HG02840 (cell line): ENCODE results near the gene NELL1.

ENCODE experiments used
- ATAC-seq: cut with Tn5 transposase; IDR thresholded peaks from one replicate; pipeline ENCODE4 v1.9.1; 2021; ENCODE audit warnings: mild to moderate bottlenecking, moderate library complexity, moderate number of reproducible peaks; ENCODE audit not compliant: unreplicated experiment, low FRiP score

The NELL1 gene

DNA sequence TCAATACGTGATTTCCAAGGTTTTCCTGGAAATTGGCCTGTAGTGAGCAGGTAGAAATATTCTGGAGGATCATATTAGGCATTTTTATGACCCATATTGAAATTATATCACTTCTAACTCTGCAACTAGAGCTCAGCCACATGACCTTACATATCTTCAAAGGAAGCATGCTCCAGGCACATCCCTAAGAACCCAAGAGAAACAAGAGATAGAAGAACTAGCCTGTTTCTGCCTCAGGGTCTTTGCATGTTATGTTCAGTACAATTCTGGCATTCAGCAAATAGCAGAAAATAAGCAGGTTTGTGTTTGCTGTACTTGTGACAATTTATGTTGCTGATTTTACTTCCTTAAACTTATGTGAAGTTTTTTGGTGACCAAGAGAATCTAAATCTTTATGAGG is 859.8 kb downstream of the NELL1 start:
- no peak for ATAC-seq

DNA sequence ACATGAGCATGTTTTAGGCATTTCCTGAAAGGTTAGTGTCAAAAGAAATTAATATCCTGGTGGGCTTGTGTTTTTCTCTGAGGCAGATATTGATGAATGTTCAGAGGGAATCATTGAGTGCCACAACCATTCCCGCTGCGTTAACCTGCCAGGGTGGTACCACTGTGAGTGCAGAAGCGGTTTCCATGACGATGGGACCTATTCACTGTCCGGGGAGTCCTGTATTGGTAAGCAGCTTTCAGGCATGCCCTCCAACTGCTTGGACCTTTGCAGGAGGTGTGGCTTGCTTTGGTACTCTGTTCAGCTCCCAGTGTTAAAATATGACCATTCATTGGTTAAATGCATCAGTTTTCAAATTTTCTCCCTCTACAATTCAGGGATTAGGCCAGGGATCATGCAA is 864.9 kb downstream of the NELL1 start:
- no peak for ATAC-seq

DNA sequence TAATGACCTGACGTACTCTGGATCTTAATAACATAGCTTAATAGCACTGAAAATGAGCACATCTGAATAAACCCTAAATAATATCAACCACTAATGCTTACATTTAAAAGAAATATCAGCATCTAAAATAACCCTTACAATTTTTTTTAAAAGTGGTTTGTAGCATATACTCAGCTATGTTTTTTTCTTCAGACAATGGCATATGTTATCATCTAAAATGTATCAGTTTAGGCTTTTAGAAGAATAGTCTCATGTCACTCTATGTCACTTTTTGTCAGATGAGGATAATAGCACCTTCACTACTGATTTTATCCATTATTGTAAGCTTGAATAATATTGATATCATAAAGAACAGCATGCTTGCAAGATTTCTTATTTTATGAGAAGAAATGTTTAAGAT is 868.6 kb downstream of the NELL1 start:
- no peak for ATAC-seq

DNA sequence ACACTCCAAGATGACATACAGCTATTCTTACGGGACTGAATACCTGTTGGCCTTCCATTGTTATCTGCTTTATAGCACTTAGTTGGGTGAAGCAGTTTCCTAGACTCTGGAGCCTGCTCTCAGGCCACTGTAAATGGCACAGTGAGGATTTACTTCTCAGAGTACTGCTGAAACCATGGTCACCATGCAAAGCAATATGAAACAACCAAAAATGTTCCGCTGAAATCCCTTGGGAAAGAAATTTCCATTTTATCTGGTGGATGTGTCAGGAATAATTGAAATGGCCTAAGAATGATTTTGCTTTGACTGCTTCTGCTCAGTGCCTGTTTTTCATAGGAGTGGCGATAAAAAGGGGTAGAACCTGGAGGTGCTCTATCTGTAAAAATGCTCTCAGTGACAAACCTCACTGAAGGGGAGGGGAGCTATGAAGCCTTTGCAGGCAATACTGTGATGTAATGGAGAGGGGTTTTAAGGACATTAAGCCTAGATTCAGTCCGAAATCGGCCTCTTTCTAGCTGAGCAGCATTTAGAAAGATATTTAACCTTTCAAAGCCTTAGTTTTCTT is 871.9 kb downstream of the NELL1 start:
- ATAC-seq: no peak

DNA sequence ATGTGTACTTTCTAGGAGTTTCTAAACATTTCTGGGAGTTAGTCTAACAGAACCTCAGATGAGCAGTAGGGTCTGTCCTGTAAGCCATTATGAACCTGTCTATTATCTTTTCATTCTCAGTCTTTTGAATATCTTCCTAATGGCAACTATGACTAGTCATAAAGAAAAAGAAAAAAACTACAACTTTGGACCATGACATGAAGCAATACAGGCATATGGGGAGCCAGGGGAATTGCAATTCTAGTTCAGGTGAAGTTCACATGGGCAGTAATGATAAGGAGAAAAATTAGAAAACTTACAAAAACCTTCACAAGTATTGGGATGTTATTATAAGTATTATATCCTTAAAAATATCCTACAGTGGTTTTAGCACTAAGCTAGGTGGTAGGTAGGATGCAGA is 874.5 kb downstream of the NELL1 start:
- ATAC-seq: no peak

DNA sequence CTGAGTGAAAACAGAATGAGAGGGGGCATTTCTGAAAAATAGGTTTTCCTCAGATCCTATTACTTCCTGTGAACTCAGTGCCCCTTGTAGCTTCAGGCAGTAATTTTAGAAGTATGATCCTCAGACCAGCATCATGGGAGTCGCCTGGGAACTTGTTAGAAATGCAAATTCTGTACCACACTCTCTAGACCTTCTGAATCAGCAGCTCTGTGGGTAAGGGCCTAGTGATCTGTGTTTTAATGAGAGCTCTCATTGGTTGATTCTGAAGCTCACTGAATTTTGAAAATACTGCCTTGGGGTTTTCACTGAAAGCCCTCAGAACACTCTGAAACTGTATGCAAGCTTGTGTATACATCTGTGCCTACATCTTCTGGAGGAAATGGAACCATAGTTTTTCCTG is 876.3 kb downstream of the NELL1 start:
- no peak for ATAC-seq

DNA sequence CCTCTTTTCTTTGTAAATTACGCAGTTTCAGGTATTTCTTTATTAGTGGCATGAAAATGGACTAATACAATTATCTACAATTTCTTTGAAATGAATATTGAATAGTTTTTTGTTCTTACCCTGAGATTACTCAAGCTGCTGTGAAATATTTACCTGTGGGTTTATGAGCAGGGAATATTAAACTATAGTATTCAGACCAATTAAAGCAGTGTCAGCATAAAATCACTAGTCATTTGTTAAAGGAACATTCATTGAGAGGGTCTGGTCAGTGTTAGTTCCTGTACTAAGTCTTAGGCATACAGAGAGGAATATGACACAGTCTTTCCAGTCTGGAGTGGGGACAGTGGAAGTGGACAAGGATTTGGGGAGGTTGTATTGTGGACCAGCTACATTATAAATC is 877.3 kb downstream of the NELL1 start:
- ATAC-seq: no peak

DNA sequence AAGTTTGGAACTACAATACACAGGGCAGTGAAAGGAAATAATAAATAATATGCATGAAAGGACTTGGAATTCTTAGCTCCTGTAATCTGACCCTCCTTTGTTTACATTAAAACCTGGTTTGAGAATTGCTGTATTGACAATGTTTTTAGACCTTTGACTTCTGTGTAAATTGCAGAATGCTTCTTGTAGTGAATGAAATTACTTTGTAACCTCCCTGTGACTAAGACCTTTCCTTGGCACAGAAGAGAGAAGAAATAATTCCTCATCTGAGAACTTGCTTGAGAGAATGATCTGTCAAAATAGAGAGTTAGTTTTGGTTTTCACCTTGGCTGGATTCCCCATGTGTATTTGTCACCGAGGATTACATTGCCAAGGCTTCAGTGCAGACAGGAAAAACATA is 883.5 kb downstream of the NELL1 start:
- ATAC-seq: no peak

DNA sequence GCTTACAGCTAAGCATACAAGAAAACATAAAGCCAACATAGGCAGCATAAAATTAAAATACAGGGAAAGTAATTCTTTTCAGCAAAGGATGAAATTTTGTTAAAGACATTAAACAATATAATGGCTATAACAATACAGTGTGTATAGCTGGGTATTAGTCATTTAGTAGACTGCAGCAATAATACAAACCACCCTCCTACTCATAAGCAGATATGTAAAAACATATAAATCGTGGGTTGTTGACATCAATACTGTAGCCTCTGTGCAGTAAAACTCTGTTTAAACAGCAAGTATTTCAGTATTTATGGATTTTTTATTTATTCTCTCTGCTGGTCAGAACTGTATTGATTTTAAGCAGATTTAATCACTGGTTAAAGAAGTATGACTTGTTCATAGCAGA is 884.4 kb downstream of the NELL1 start:
- no peak for ATAC-seq

DNA sequence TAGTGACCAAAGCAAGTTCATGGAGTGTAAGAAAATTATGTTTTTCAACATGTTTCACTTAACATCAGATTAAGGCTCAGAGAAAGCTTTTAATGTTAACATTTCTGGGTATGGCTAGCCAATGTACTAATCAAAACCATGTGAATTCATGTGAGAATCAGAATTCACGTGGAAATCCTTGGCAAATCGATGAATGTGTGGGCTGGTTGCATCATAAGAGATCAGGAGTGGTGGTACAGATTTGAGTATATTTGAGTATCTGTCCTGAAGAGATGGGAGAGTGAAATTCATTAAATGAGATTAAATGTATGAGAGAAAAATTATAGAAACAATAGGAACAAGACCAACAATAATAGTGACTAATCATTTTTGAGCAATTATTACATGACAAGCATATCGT is 884.9 kb downstream of the NELL1 start:
- no peak for ATAC-seq

DNA sequence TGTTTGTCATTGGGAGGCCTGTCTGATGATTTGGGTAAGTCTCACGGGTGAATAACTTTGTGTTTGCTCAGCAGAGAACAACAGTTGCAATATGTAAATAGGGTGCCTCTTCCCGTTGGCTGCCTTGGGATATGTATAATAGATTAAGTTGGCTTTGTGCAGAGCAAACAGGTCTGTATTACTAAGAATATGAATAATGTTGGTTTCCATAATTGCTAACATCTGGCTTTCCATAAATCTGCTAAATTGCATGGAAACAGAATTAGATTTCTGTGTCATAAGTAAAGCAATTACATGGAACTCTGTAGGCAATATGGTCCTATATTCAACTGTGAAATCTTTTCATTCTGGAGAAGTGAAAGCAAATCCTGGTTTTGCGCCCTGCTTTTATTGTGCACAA is 887.5 kb downstream of the NELL1 start:
- ATAC-seq: no peak

DNA sequence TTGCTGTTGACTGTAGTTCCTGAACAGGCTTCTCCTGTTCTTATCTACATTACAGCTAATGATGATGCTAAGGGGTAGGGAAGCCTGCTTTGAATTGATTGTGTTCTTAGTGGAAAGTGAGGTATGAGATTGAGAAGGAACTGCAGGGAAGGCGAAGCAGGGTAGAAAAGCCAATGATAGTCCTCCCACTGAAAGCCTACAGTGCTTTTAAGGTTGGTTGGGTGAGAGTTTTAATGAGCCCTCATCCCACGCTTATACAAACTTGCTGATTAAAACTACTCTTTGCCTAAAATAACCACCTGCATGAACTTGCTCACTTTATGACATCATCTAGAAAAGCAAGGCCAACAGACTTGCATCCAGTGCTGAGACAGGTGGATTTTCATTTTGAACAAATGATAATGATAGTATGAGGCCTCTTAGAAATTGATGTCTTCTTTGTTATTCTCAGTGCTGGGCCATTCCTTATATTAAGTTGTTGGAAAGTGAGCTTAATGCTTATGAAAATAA is 891.1 kb downstream of the NELL1 start:
- ATAC-seq: no peak

DNA sequence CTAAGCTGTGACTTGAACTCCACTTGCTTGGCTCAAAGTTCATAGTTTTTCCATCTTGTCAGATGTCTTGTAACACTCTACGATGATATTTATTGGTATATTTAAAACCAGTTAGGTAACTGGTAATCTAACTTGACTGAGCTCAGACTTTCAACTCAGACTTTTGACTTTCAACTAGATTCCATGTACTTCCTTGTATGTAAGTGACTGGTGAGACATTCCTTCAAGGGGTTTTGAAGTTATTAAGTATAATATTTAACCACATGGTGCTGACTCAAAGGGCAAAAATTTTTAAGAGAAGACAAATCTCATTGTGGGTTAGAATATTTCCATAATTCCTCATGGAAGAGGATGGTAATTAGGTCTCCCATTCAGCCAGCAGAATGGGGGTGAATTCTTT is 892.2 kb downstream of the NELL1 start:
- no peak for ATAC-seq

DNA sequence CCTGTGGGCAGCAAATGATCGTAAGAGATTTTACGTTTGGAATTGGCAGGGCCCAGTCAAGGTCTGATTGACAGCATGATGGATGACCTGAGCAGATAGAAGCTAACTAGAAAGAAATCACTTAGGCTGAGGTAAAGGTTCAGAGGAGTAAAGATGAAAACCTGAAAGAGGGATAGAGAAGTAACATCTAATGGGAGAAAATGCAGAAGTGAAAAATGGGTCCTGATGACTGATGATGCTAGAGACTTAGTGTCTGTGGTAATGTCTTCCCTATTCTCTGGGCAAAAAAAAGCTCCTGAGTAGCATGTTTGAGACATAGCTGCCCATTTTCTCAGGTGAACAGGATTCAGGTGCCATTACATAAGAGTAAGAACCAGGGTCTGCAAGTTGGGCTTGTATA is 894.7 kb downstream of the NELL1 start:
- no peak for ATAC-seq

DNA sequence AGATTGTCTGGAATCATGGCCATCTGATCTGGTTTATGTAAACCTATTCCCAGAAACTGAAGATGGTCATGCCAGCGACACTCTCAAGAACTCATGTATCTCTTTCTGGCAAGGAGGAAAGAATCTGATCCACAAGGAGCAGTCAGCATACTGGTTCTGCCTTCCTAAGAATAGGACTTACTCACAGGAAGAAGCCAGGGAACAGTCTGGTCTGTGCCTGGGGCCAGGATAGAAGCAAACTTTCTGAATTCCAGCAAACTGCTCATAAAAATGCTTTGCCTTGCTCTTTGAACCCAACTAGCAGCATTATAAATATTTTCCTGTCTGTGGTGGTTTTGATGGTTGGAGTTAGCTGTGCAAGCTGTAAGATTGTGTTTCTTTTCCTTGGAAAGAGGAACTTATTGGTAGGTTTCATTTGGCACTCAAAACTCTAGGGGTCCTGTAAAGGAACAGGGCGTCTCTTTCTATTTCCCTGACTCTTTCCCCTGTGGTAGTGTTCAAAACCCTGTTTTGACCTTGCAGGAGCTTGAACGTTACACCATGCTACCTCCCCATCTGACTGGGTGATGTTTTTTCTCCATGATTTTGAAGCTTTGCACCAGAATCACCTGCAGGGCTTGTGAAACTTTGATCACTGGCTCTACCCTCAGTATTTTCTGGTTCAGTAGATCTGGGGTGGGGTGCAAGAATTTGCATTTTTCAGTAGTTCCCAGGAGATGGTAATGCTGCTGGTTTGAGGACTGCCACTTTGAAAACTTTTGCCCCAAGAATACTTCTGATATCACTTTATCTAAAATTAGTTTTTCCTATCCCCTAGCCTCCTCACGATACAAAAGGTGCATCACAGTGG is 895.7 kb downstream of the NELL1 start:
- no peak for ATAC-seq

DNA sequence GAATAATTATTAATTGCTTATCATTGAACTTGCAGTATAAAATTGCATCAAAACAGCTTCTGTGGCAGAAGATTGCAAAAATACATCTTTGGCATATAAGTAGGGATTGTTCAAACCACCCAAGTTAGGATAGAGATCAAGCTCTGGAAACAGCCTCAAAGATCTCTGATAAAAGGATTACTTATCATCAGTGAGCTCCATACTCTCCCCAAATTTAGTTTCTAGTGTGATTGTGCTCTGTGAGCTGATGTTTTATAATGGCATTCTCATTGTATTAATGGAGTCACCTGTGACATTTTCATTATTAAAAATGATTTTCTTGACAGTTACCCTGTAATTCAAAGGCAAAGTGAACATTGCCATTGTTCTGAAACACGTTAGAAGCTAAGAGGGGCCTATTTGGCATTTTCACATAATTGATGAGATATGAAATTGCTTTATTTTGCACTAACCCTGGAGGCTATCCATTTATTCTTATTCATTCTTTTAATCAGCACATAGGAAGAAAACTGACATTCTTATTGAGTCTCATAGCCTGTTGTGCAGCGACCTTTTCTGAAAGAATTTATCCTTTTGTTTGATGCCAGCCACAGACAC is 897.2 kb downstream of the NELL1 start:
- ATAC-seq: no peak

DNA sequence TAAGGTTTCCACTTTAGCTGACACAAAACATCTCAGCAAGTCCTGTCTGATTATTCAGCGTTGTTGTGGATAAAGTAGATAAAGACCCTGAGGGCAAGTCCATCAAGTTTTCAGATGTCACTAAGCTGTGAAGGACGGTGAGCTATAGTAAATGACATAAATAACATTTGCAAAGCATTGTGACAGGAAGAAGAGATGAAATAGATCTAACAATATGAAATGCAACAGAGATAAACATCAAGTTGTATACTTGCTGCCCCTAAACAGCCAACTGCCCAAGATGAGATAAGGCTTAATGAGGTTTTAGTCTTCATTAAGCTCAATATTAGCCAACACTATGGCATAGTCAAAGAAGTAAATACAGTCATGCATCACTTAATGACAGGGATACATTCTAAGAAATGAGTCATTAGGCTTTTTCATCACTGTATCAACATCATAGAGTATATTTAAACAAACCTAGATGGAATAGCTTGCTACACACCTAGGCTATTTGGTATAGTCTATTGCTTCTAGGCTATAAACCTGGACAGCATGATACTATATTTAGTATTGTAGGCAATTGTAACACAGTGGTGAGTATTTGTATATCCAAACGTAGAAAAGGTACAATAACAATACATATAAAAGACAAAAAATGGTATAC is 898.4 kb downstream of the NELL1 start:
- no peak for ATAC-seq

DNA sequence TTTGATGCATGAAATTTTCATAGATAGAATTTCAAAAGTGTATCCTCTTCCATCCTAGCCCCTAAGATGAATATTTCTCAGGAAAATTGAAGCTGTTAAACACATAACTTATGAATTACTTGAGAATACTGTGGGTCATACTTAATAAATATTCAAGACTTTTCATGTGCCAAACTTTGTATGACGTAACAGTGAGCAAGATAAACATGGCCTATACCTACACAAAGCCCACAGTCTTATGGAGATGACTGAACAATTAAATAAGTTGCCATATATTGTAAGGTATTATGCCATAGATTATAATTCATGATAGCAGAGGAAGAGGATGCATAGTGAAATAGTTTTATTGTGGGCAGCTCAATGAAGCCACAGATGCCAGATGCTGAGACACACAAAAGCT is 902.8 kb downstream of the NELL1 start:
- no peak for ATAC-seq

DNA sequence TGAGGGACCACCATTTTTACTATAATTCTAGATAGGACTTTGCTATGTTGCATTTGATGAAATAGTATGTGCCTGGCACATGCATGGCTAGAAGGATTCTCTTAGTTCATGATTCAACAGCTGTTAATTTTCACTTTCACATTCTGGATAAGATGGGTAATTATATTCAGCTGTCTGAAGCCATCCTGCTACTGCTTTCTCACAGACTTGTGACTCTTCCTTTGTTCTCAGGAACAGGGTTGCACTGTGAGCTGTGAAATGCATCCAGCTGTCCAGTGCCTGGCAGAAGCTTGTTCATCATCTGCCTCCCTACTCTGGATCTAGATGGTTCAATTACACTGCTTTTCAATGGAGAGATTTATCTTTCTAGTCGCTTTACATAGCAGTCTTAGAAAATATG is 913.4 kb downstream of the NELL1 start:
- no peak for ATAC-seq

DNA sequence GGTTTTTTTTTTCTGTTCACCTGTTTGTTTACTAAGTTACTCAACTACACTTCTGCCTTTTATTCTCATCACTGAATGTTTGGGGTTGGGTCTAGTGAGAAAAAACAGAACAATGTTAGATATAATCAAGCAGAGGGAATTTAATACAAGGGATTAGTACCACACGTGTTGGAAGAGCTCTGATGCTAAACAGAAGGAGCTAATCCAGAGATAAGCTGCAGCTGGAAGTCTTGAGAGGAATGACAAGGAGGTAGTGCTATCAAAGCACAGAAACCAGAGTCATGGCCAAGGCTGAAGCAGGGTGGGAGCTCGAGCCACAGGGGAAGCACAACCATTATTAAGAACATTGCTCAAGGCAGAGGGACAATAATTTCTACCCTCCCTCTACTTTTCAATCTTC is 919.4 kb downstream of the NELL1 start:
- ATAC-seq: no peak

DNA sequence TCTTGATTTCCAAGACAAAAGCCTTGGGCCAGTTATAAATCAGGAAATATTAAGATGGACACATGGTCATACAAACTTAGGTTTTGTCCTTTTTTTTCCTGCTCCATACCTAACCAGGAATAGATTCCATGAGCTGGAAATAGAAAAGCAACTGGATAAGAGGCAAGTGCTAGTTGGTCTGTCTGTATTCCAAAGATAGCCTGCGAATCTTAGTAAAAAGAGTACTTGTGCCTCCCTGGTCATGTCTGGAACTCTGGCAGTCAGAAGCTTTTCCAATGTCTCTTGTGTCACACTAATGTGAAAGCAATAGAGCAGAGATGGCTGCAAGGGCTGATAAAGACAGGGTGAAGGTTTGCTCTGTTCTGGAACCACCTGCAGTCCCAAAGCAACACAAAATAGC is 933.3 kb downstream of the NELL1 start:
- ATAC-seq: no peak
